ENCODE data around the gene AFG1L. TPM values are rescaled to one million over a fixed set of nuclear protein-coding genes. Genes with fewer than 3 reads are reported as not detected.

The AFG1L gene
- total RNA-seq, 1 donor, result 4.0 TPM

- Histone ChIP-seq H2AFZ (ENCODE audit: low read length) (no peak overlapping the region), H3K36me3 (ENCODE audit: insufficient read depth, low read length) (no peaks in the 10 kb centered on the region), H3K4me1 (ENCODE audit: insufficient read depth, low read length) (no peaks in the 10 kb centered on the region), H3K79me2 (ENCODE audit: insufficient read depth, low read length) (no peaks in the 10 kb centered on the region), H3K9me3 (ENCODE audit: low read depth, low read length) (no peaks in the 10 kb centered on the region), H4K20me1 (ENCODE audit: insufficient read depth, low read length) (no peaks in the 10 kb centered on the region), H3K4me3 (ENCODE audit: insufficient read depth, low read length) (no peak overlapping the region), H3K27ac (ENCODE audit: low read depth, low read length) (no peak overlapping the region), H3K4me2 (ENCODE audit: insufficient read depth, low read length) (no peak overlapping the region), H3K27me3 (ENCODE audit: insufficient read depth, low read length) (no peaks in the 10 kb centered on the region)
- no peak for DNase-seq (ENCODE audit: insufficient read length, low spot score, missing footprints)
- TF ChIP-seq CTCF (IDR thresholded peaks at IDR 0.05; ENCODE audit: extremely low read depth, low read depth, low read length), result no peak
Observed at GRCh38 chr6:108417027-108417426, 122.2 kb downstream of the AFG1L start.

DNA sequence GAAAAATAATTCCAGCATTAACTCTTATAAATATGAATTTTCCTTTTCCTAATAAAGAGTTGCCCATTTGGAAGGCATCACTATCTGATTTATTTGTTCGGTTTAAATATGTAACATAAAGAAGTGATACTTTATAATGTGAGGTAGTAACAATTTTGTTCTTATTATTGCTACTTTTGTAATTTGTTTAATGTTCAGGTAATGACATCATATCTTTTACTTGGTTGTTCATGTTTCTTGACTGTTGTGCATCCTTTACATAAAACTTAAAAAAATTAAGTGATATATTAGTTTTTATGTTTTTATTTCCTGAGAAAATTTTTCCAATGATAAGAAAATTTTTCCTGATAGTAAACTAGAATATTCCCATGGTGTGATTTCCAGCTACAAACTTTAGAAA, 124.6 kb downstream of the AFG1L start:
- H3K4me1 ChIP-seq (ENCODE audit: insufficient read depth, low read length), result no peaks in the 10 kb centered on the region
- no peak for DNase-seq (ENCODE audit: insufficient read length, low spot score, missing footprints)
- H4K20me1 ChIP-seq (ENCODE audit: insufficient read depth, low read length), result no peaks in the 10 kb centered on the region
- no peaks in the 10 kb centered on the region for H3K79me2 ChIP-seq (ENCODE audit: insufficient read depth, low read length)
- no peak overlapping the region for H3K4me2 ChIP-seq (ENCODE audit: insufficient read depth, low read length)
- no peaks in the 10 kb centered on the region for H3K9me3 ChIP-seq (ENCODE audit: low read depth, low read length)
- H3K27ac ChIP-seq (ENCODE audit: low read depth, low read length), result no peak overlapping the region
- H3K27me3 ChIP-seq (ENCODE audit: insufficient read depth, low read length), result no peaks in the 10 kb centered on the region
- H3K36me3 ChIP-seq (ENCODE audit: insufficient read depth, low read length), result no peaks in the 10 kb centered on the region
- TF ChIP-seq CTCF (IDR thresholded peaks at IDR 0.05; ENCODE audit: extremely low read depth, low read depth, low read length), result no peak
- H2AFZ ChIP-seq (ENCODE audit: low read length), result no peak overlapping the region
- H3K4me3 ChIP-seq (ENCODE audit: insufficient read depth, low read length), result no peak overlapping the region

GRCh38 chr6:108419934-108420609, 125.2 kb downstream of the AFG1L start:
- no peaks in the 10 kb centered on the region for H3K36me3 ChIP-seq (ENCODE audit: insufficient read depth, low read length)
- no peaks in the 10 kb centered on the region for H4K20me1 ChIP-seq (ENCODE audit: insufficient read depth, low read length)
- TF ChIP-seq CTCF (IDR thresholded peaks at IDR 0.05; ENCODE audit: extremely low read depth, low read depth, low read length), result no peak
- no peak overlapping the region for H2AFZ ChIP-seq (ENCODE audit: low read length)
- H3K9me3 ChIP-seq (ENCODE audit: low read depth, low read length), result no peaks in the 10 kb centered on the region
- H3K4me3 ChIP-seq (ENCODE audit: insufficient read depth, low read length), result no peak overlapping the region
- H3K27me3 ChIP-seq (ENCODE audit: insufficient read depth, low read length), result no peaks in the 10 kb centered on the region
- no peaks in the 10 kb centered on the region for H3K4me1 ChIP-seq (ENCODE audit: insufficient read depth, low read length)
- no peaks in the 10 kb centered on the region for H3K79me2 ChIP-seq (ENCODE audit: insufficient read depth, low read length)
- no peak overlapping the region for H3K27ac ChIP-seq (ENCODE audit: low read depth, low read length)
- DNase-seq (ENCODE audit: insufficient read length, low spot score, missing footprints), result no peak
- no peak overlapping the region for H3K4me2 ChIP-seq (ENCODE audit: insufficient read depth, low read length)

GRCh38 chr6:108421366-108421765, 126.5 kb downstream of the AFG1L start:
- no peak for DNase-seq (ENCODE audit: insufficient read length, low spot score, missing footprints)
- Histone ChIP-seq H3K36me3 (ENCODE audit: insufficient read depth, low read length) (no peaks in the 10 kb centered on the region), H3K27me3 (ENCODE audit: insufficient read depth, low read length) (no peaks in the 10 kb centered on the region), H3K9me3 (ENCODE audit: low read depth, low read length) (no peaks in the 10 kb centered on the region), H3K4me1 (ENCODE audit: insufficient read depth, low read length) (no peaks in the 10 kb centered on the region), H4K20me1 (ENCODE audit: insufficient read depth, low read length) (no peaks in the 10 kb centered on the region), H3K4me2 (ENCODE audit: insufficient read depth, low read length) (no peak overlapping the region), H2AFZ (ENCODE audit: low read length) (no peak overlapping the region), H3K4me3 (ENCODE audit: insufficient read depth, low read length) (no peak overlapping the region), H3K27ac (ENCODE audit: low read depth, low read length) (no peak overlapping the region), H3K79me2 (ENCODE audit: insufficient read depth, low read length) (no peaks in the 10 kb centered on the region)
- no peak for TF ChIP-seq CTCF (IDR thresholded peaks at IDR 0.05; ENCODE audit: extremely low read depth, low read depth, low read length)
